NCI-H82 treated with DMSO at 0.1 percent for 48 hours (cell line): Measurements from ENCODE around the gene FTO.

ENCODE experiments used
- DNase-seq: peaks from one replicate; lab custom pipeline; 2025; ENCODE audit not compliant: unreplicated experiment; lab: John Stamatoyannopoulos, UW

Gene FTO

GRCh38 chr16:53925107-53925410, 221.1 kb downstream of the FTO start:
- DNase-seq: no peak

GRCh38 chr16:53925526-53925925, 221.6 kb downstream of the FTO start:
- no peak for DNase-seq

GRCh38 chr16:53926209-53926608, 222.3 kb downstream of the FTO start:
- no peak for DNase-seq

- no peak for DNase-seq
These were observed 229.0 kb downstream of the FTO start for GRCh38 chr16:53932975-53933374.

- no peak for DNase-seq
These were observed 229.5 kb downstream of the FTO start for GRCh38 chr16:53933407-53933806.

- no peak for DNase-seq
These were observed 232.1 kb downstream of the FTO start for GRCh38 chr16:53936052-53936451.

- DNase-seq: no peak
These were observed 232.6 kb downstream of the FTO start for GRCh38 chr16:53936529-53936928.

GRCh38 chr16:53937161-53937880, 233.4 kb downstream of the FTO start:
- DNase-seq: peak; percentile 41

- DNase-seq: no peak
These were observed 240.1 kb downstream of the FTO start for GRCh38 chr16:53944025-53944424.

GRCh38 chr16:53945996-53946395, 242.0 kb downstream of the FTO start:
- no peak for DNase-seq

GRCh38 chr16:53946746-53947386, 242.9 kb downstream of the FTO start:
- DNase-seq: no peak

- no peak for DNase-seq
These were observed 243.7 kb downstream of the FTO start for GRCh38 chr16:53947642-53948041.

- DNase-seq: no peak
These were observed 244.4 kb downstream of the FTO start for GRCh38 chr16:53948326-53948725.

GRCh38 chr16:53948734-53949430, 244.9 kb downstream of the FTO start:
- DNase-seq: no peak

GRCh38 chr16:53949715-53950410, 245.9 kb downstream of the FTO start:
- no peak for DNase-seq

GRCh38 chr16:53950677-53951076, 246.7 kb downstream of the FTO start:
- DNase-seq: no peak

GRCh38 chr16:53952215-53953208, 248.6 kb downstream of the FTO start:
- no peak for DNase-seq

GRCh38 chr16:53953336-53953735, 249.4 kb downstream of the FTO start:
- DNase-seq: no peak

- no peak for DNase-seq
These were observed 251.4 kb downstream of the FTO start for GRCh38 chr16:53955221-53955875.

- DNase-seq: no peak
These were observed 254.5 kb downstream of the FTO start for GRCh38 chr16:53958341-53958880.
